IMR-90 (cell line): ENCODE results near the gene MALRD1. TPM values are rescaled to one million over a fixed set of nuclear protein-coding genes. Genes with fewer than 3 reads are reported as not detected.

Experiments used
- ATAC-seq: fragments of 200-7000 bp; cut with Tn5 transposase; 2 replicates; pipeline ENCODE4 v1.9.1; 2020; ENCODE audit warnings: low read depth, mild to moderate bottlenecking, moderate library complexity
- BruUV-seq: library from RNA; stranded (reverse); fragments of 400-500 nt; replicated peaks from 2 replicates; lab custom pipeline; 2021; lab: Mats Ljungman, UMichigan
- CTCF ChIA-PET: fragments of 300-600 bp; formaldehyde crosslinking; extraction: SDS; loops from one replicate; lab custom pipeline; 2021; ENCODE audit warnings: antibody characterized with exemption; lab: Yijun Ruan, JAX
- POLR2A ChIA-PET: fragments of 300-600 bp; sonication (Branson Sonifier 250); formaldehyde crosslinking; loops from one replicate; lab custom pipeline; 2022; ENCODE audit warnings: antibody characterized with exemption; ENCODE audit not compliant: unreplicated experiment; lab: Charles Lee
- DNase-seq: peaks from one replicate; pipeline ENCODE4 v3.0.0; 2013
- H2AFZ ChIP-seq: replicated peaks from 2 replicates; pipeline ENCODE3; 2013; ENCODE audit warnings: low read length, mild to moderate bottlenecking; ENCODE audit not compliant: poor library complexity
- H2AK5ac ChIP-seq: 2 replicates; pipeline ENCODE4 v1.6.1; 2013; ENCODE audit warnings: low read depth, low read length, inconsistent platforms
- H2AK9ac ChIP-seq: replicated peaks from 2 replicates; pipeline ENCODE3; 2013; ENCODE audit warnings: mild to moderate bottlenecking, low read depth, low read length, moderate library complexity; ENCODE audit not compliant: poor library complexity
- H2BK120ac ChIP-seq: 2 replicates; pipeline ENCODE4 v1.6.1; 2013; ENCODE audit warnings: low read depth, low read length, inconsistent platforms
- H2BK15ac ChIP-seq: 3 replicates; pipeline ENCODE4 v1.6.1; 2013; ENCODE audit warnings: low read depth, low read length, inconsistent platforms
- H2BK20ac ChIP-seq: 2 replicates; pipeline ENCODE4 v1.6.1; 2013; ENCODE audit warnings: low read depth, mild to moderate bottlenecking, inconsistent platforms, low read length, moderate library complexity
- H2BK5ac ChIP-seq: 2 replicates; pipeline ENCODE4 v1.6.1; 2013; ENCODE audit warnings: mild to moderate bottlenecking, low read depth, low read length, inconsistent platforms; ENCODE audit not compliant: poor library complexity, severe bottlenecking
- H3K14ac ChIP-seq: replicated peaks from 2 replicates; pipeline ENCODE4 v1.6.1; 2013; ENCODE audit warnings: low read depth, low read length, inconsistent platforms
- H3K18ac ChIP-seq: 2 replicates; pipeline ENCODE4 v1.6.1; 2013; ENCODE audit warnings: low read depth, low read length, control low read depth
- H3K23ac ChIP-seq: 2 replicates; pipeline ENCODE4 v1.6.1; 2013; ENCODE audit warnings: low read depth, low read length, inconsistent platforms
- H3K27ac ChIP-seq: 2 replicates; pipeline ENCODE4 v1.5.1; 2013; ENCODE audit warnings: mild to moderate bottlenecking, control low read depth, low read length; ENCODE audit not compliant: insufficient read depth
- H3K27me3 ChIP-seq: 2 replicates; pipeline ENCODE4 v1.6.1; 2013; ENCODE audit warnings: low read length; ENCODE audit not compliant: control insufficient read depth, insufficient read depth
- H3K36me3 ChIP-seq: 2 replicates; pipeline ENCODE4 v1.6.1; 2013; ENCODE audit warnings: low read length, mixed read lengths; ENCODE audit not compliant: control insufficient read depth, insufficient read depth
- H3K4ac ChIP-seq: 2 replicates; pipeline ENCODE4 v1.6.1; 2013; ENCODE audit warnings: low read depth, low read length, inconsistent platforms
- H3K4me1 ChIP-seq: 2 replicates; pipeline ENCODE4 v1.6.1; 2013; ENCODE audit warnings: low read length, mixed read lengths; ENCODE audit not compliant: control insufficient read depth, insufficient read depth
- H3K4me2 ChIP-seq: 2 replicates; pipeline ENCODE4 v1.6.1; 2013; ENCODE audit warnings: low read depth, mild to moderate bottlenecking, control low read depth, low read length, moderate library complexity
- H3K4me3 ChIP-seq: 2 replicates; pipeline ENCODE4 v1.5.1; 2013; ENCODE audit warnings: low read depth, mild to moderate bottlenecking, control low read depth, low read length, moderate library complexity; ENCODE audit not compliant: insufficient read depth
- H3K56ac ChIP-seq: 2 replicates; pipeline ENCODE4 v1.6.1; 2013; ENCODE audit warnings: low read length, inconsistent platforms; ENCODE audit not compliant: insufficient read depth; ENCODE audit errors: extremely low read depth
- H3K79me1 ChIP-seq, 2 experiments: 2 replicates each; pipeline ENCODE4 v1.6.1; 2013; ENCODE audit warnings: low read length in 2 of 2, inconsistent platforms in 1 of 2, low read depth in 1 of 2
- H3K9ac ChIP-seq: 2 replicates; pipeline ENCODE4 v1.6.1; 2013; ENCODE audit warnings: low read depth, low read length, control low read depth
- H3K9me1 ChIP-seq: 2 replicates; pipeline ENCODE4 v1.6.1; 2013; ENCODE audit warnings: low read length, inconsistent platforms; ENCODE audit not compliant: insufficient read depth
- H3K9me3 ChIP-seq: 2 replicates; pipeline ENCODE4 v1.6.1; 2013; ENCODE audit warnings: low read length; ENCODE audit not compliant: control insufficient read depth, insufficient read depth
- H4K20me1 ChIP-seq: 2 replicates; pipeline ENCODE4 v1.6.1; 2013; ENCODE audit warnings: low read length, inconsistent platforms; ENCODE audit not compliant: insufficient read depth
- H4K5ac ChIP-seq: 2 replicates; pipeline ENCODE4 v1.6.1; 2013; ENCODE audit warnings: mild to moderate bottlenecking, low read depth, low read length, control low read depth
- H4K8ac ChIP-seq, 2 experiments: 2 replicates each; pipeline ENCODE4 v1.6.1; 2013; ENCODE audit warnings: low read depth in 2 of 2, low read length in 2 of 2, control low read depth in 1 of 2, inconsistent platforms in 1 of 2
- H4K91ac ChIP-seq: 2 replicates; pipeline ENCODE4 v1.6.1; 2013; ENCODE audit warnings: low read depth, low read length, inconsistent platforms; ENCODE audit not compliant: insufficient read depth
- BHLHE40 ChIP-seq: fragments of 150-350 bp; IDR thresholded peaks from 2 replicates; pipeline ENCODE4 v1.6.1; 2016; ENCODE audit warnings: mild to moderate bottlenecking, low read depth, low read length
- CHD1 ChIP-seq: IDR thresholded peaks from 2 replicates; pipeline ENCODE4 v1.6.1; 2012; ENCODE audit warnings: low read depth, low read length, improper control_type of control experiment
- SMC3 ChIP-seq: fragments of 150-350 bp; IDR thresholded peaks from 2 replicates; pipeline ENCODE4 v1.6.1; 2016; ENCODE audit warnings: low read depth, mild to moderate bottlenecking, antibody characterized with exemption, low read length, moderate library complexity
- WGBS, 2 experiments: methylation state at CpG; one replicate each; pipeline versions ENCODE4 v1.1.5 to v1.1.7; 2013; ENCODE audit warnings: missing lambda C conversion rate in 2 of 2; ENCODE audit not compliant: insufficient read length in 1 of 2; ENCODE audit errors: extremely low coverage in 2 of 2; 5-methylcytosine and 5-hydroxymethylcytosine counted together
- dilution Hi-C: fragments of 300-500 bp; cut with HindIII; formaldehyde crosslinking; loops from one replicate; pipeline ENCODE4 v1.14.3; 2018; ENCODE audit warnings: low sequenced_read_pairs; ENCODE audit not compliant: unreplicated experiment
- in situ Hi-C: fragments of 300-500 bp; cut with MboI; formaldehyde crosslinking; loops from 3 replicates; pipeline ENCODE4 v1.14.3; 2019; ENCODE audit warnings: low sequenced_read_pairs, inconsistent platforms, mixed read lengths
- intact Hi-C: fragments of 100-400 bp; cut with micrococcal nuclease; formaldehyde crosslinking; loops from 2 replicates; pipeline ENCODE4 v1.10.0; 2022
- polyA plus RNA-seq, 3 experiments: library from polyadenylated mRNA; depleted of rRNA; stranded (reverse); fragments of >200 nt; gene quantifications; 2 replicates each; pipeline ENCODE4 v1.2.3, GENCODE V29; 2012; ENCODE audit warnings: low replicate concordance in 1 of 3
- total RNA-seq: library from RNA; depleted of rRNA; stranded (reverse); fragments of >200 nt; gene quantifications from 2 replicates; pipeline ENCODE4 v1.2.3, GENCODE V29; 2012
- TF ChIP-seq, protein P1 (sequence below): conservative IDR thresholded peaks from 2 replicates; pipeline ENCODE4 v1.5.1; 2012; ENCODE audit warnings: mild to moderate bottlenecking, low read depth, low read length, improper control_type of control experiment
- TF ChIP-seq, protein P2 (sequence below): fragments of 150-350 bp; IDR thresholded peaks from 2 replicates; pipeline ENCODE4 v1.6.1; 2017; ENCODE audit warnings: mild to moderate bottlenecking, antibody characterized with exemption, low read length, low read depth

Gene MALRD1
- total and polyA plus RNA-seq, 2 of the 4 experiments (the other 2 are of a cell fraction) = 0.34 to 1.1 TPM

DNA sequence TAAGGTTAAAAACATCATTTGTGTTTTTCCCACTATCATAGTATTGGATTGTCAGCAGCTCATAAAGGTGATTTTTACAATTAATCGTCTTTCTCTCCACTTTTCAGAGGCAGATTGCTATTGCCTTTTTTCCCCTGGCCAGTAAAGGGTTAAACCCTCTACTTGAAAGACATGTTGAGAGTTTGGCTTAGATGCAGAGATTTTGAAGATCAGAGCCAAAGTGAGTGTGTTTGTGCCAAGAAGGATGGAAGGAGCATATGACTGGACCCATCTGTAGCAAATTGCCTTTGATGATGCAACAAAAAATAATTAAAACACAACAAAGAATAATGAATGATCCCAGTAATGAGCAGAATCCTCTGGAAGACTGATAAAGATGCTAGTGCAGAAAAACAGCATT, 373.1 kb downstream of the MALRD1 start:
- Histone ChIP-seq H4K8ac (no peak overlapping the region), H4K20me1 (no peaks in the 10 kb centered on the region), H3K4ac (no peak overlapping the region), H2BK120ac (no peak overlapping the region), H3K79me1 (no peaks in the 10 kb centered on the region), H4K5ac (no peak overlapping the region), H3K27ac (no peak overlapping the region), H3K18ac (no peak overlapping the region), H3K9me1 (no peaks in the 10 kb centered on the region), H2BK20ac (no peak overlapping the region), H3K4me1 (no peaks in the 10 kb centered on the region), H3K23ac (no peak overlapping the region), H3K4me3 (no peak overlapping the region), H2AK9ac (no peak overlapping the region), H3K27me3 (no peaks in the 10 kb centered on the region), H2BK5ac (no peak overlapping the region), H3K36me3 (no peaks in the 10 kb centered on the region), H3K14ac (no peak overlapping the region), H2BK15ac (no peak overlapping the region), H4K91ac (no peak overlapping the region), H3K9ac (no peak overlapping the region), H3K4me2 (no peak overlapping the region), H2AK5ac (no peak overlapping the region), H3K56ac (no peak overlapping the region), H2AFZ (no peak overlapping the region), H3K9me3 (no peaks in the 10 kb centered on the region)
- no CpG with 5 or more reads among the region's 1 CpG for WGBS, 2 experiments
- POLR2A ChIA-PET = no interaction called here
- in situ Hi-C loops = no loop called here
- TF ChIP-seq, protein P1, sequence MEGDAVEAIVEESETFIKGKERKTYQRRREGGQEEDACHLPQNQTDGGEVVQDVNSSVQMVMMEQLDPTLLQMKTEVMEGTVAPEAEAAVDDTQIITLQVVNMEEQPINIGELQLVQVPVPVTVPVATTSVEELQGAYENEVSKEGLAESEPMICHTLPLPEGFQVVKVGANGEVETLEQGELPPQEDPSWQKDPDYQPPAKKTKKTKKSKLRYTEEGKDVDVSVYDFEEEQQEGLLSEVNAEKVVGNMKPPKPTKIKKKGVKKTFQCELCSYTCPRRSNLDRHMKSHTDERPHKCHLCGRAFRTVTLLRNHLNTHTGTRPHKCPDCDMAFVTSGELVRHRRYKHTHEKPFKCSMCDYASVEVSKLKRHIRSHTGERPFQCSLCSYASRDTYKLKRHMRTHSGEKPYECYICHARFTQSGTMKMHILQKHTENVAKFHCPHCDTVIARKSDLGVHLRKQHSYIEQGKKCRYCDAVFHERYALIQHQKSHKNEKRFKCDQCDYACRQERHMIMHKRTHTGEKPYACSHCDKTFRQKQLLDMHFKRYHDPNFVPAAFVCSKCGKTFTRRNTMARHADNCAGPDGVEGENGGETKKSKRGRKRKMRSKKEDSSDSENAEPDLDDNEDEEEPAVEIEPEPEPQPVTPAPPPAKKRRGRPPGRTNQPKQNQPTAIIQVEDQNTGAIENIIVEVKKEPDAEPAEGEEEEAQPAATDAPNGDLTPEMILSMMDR = no peak
- TF ChIP-seq CHD1 = no peak
- TF ChIP-seq BHLHE40 = no peak
- TF ChIP-seq SMC3 = no peak
- TF ChIP-seq, protein P2, sequence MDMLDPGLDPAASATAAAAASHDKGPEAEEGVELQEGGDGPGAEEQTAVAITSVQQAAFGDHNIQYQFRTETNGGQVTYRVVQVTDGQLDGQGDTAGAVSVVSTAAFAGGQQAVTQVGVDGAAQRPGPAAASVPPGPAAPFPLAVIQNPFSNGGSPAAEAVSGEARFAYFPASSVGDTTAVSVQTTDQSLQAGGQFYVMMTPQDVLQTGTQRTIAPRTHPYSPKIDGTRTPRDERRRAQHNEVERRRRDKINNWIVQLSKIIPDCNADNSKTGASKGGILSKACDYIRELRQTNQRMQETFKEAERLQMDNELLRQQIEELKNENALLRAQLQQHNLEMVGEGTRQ = no peak
- ATAC-seq (no peak), DNase-seq (no peak)
- dilution Hi-C loops = no loop called here
- no TSS peak for BruUV-seq
- intact Hi-C loops = no loop called here
- CTCF ChIA-PET = no interaction called here
